HUDEP-2 (cell line): ENCODE measurements around the gene CAB39.

Experiments
- DNase-seq, 76 experiments: peaks; one replicate each; lab custom pipeline; 2025; ENCODE audit not compliant: unreplicated experiment in 76 of 76; lab: John Stamatoyannopoulos, UW

CAB39 gene

GRCh38 chr2:230779126-230779525 is 66.5 kb downstream of the CAB39 start:
- no peak for DNase-seq

DNA sequence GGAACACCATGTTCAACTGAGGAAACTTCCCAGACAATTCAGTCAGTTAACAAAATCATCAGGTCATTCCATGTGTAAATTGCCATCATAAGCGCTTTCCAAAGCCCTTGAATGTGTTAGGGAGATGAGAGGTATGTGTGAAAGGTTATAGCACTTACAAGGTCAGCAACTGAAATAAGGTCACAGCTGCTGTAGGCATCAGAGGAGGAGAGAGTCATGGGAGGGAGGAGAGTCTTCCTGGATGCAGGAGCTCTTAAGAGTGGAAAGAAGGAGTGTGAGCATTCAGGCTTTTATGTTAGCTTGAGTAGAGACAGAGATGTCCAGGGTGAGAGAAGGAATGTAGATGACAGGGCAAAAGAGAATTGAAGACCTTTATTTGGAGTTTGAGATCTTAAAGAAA is 67.0 kb downstream of the CAB39 start:
- no peak for DNase-seq

DNA sequence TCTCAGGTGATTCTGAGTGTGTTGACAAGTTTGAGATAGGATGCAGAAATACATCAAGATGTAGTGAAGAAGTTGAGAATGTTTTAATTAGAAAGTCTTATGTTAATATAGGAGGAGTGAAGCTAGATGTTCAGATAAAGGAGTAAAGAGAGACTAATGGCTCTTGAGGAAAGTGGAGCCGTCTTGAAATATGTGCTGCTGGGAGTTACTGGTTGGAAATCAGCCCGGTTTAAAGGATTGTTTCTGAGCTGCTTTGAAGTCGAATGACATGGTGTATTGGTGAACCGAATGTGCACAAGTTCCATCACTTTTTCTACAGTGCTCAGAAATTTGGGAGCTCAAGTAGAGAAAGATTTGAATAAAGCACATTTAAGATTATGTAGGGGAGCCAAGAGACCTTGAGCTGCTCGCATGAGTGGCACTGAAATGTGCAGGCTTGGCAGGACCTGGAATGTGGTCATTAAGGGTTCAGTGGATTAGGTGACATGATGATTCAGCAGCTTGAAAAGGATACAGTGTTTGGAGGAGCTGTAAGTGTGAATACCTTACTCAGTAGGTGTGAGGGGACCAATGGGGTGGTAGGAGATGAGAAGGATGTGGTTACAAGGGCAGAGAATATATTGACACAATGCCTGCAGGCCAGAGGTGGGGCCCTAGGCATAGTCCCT is 68.6 kb downstream of the CAB39 start:
- no peak for DNase-seq

- DNase-seq: no peak
Measured at GRCh38 chr2:230783101-230783500, 70.5 kb downstream of the CAB39 start.

- no peak for DNase-seq
Measured at GRCh38 chr2:230784795-230785194, 72.2 kb downstream of the CAB39 start.

DNA sequence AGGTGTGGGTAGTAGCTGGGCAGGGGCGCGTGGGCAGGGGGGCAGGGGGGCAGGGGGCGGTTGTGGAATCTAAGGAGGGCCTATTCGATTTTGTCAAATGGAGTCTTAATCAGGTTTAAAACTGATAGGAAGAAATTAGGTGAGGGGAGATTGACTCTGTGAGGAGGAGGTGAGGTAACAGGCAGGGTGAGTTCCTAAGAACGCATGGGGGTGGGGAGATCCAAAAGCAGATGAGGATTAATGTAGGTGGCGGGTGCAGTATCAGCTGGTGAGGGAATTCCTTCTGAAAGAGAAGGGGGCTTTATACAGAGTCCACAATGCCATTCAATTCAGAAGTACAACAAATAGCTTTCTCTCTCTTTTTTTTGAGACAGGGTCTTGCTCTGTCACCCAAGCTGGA is 72.7 kb downstream of the CAB39 start:
- no peak for DNase-seq

DNA sequence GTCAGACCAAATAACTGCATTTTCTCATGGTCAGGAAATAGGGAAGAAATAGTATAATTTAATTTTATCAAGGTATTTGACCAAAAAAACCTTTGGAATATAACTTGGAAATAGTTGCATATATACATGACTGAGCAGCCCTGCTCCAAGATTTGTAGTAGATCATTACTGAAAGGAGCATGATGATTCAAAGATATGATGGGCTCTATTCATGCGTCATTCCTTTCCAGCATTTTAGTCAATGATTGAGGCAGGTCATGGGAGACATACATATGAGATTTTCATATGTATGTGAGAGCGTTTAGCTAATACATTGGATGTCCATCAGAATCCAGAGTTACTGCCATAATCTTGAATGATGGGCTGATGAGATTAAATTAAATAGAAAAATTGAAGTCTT is 74.5 kb downstream of the CAB39 start:
- DNase-seq: no peak

DNA sequence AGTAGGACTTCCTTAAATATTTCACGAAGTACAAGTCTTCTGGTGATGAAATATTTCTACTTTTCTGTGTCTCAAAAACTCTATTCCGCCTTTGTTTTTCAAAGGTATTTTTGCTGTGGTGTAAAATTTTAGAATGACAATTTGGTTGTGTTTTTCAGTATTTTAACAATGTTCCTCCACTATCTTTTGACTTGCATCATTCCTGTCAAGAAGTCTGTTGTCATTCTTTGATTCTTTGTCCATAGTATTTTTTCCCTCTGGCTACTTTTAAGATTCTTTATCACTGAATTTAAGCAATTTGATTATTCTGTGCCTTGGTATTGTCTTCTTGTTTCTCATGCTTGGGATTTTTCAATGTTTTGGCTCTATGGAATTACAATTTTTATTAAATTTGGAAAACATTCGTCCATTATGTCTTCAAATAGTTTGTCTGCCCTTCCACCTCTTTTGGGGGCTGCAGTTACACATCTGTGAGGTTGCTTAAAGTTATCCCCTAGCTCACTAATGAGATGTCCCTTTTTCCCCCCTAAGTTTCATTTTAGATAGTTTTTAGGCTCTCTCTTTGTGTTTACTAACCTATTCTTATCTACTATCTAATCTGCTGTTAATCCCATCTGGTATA is 76.0 kb downstream of the CAB39 start:
- DNase-seq: no peak

DNA sequence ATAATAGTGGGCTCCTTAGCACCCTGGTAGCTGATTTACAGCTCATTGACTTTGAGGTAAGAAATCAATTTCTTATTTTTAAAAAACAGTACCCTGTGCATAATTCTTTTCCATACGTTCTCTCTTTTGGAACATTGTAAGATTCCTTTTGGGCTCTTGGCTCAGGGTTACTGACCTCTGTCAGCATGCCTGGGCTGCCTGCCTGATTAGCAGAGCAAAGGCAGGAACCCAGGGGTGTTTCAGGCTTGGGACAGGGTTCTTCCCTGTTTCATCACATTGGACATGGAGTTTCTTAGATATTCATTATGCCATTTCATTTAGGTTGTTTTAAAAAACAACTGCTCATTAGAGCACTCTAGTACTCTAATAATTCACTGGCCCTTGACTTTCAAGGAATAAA is 78.3 kb downstream of the CAB39 start:
- DNase-seq: no peak

GRCh38 chr2:230793572-230794359 is 81.1 kb downstream of the CAB39 start:
- DNase-seq: no peak

DNA sequence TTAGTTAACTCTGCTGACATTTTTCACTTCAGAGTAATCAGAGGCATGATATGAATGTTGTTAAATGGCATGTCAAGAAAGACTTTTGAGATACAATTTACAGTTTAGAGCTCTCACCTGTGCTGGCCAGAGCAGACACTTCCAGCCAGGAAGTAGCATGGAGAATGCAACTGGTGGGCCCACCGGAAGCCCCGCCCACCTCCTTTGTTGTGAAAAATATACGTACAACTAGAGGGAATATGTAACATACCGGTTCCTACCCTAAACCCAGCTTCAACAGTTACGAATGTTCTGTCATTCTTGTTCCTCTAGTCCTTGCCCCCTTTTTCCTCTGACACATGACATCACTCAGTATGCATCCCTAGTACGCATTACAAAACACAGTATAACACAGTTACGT is 81.9 kb downstream of the CAB39 start:
- no peak for DNase-seq

DNA sequence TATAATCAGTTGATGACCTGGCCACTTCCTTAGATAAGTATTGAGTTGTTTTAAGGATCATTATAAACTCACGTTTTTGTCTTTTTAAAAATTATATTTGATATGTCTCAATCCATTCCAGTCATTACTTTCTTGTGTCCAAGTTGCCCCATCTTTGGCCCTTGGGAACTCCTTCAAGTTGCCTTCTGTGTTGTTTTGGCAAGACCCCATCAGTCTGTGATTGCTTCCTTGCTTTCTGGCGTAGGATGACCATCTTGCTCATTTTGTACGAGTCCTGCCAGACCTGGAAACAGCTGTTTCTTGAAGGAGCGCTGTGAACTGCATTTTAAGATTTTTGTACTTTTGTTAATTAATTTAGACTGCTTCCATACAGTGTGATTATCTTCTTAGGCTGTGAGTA is 83.2 kb downstream of the CAB39 start:
- DNase-seq: no peak

DNA sequence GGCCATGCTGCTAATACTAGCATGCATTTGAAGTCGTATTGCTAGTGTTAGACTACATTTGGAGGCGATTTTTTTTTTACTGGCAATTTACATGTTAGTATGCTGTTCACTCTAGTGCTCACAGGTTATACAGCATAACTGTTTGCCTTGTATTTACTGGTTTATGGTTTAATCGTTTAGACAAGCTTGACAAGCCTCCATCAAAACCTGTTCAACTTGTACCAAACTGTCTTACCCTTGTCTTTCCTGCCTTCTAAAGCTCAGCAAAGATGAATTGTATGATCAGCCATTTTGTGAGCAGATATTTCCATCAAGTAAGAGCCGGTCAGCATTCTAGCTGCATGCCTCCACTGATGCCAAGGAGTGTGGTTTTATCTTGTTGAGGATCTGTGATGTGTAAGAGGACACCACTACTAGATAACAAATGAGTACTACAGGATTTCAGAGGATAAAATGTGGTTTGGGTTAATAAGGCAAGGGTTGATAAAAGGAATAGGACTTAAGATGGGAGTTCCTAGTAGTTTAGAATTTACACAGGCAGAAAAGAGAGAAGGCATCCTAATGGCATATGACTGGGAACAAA is 83.7 kb downstream of the CAB39 start:
- DNase-seq: peak in 28 of 76 experiments; percentile 5 to 68 (median 24)

- DNase-seq: peak in 8 of 76 experiments; percentile 3 to 41 (median 18)
Measured at GRCh38 chr2:230797515-230798495, 85.2 kb downstream of the CAB39 start.

DNA sequence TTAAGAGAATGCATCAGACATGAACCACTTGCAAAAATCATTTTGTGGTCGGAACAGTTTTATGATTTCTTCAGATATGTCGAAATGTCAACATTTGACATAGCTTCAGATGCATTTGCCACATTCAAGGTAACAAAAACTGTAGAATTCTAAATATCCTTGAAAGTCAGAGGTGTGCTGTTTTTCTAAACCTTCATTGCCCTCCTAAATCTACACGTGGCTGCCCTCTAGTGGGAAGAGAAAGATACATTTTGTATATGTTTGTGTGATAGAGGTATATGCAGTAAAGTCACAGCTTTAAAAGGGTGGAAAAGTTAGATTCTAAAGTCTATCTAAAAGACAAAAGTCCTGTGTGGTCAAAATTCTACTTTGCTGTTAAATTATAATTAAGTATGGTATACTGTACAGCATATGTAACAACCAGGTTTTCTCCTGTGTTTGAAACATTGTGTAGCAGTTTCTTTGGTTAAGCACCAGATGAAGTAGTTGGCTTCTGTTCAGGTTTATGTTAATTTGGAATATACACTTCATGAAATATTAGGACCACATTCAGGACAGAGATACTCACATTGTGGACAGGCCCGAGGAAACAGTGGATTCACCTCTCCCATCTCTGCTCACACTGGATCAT is 86.2 kb downstream of the CAB39 start:
- peak in 31 of 76 experiments; percentile 3 to 59 (median 29) for DNase-seq

DNA sequence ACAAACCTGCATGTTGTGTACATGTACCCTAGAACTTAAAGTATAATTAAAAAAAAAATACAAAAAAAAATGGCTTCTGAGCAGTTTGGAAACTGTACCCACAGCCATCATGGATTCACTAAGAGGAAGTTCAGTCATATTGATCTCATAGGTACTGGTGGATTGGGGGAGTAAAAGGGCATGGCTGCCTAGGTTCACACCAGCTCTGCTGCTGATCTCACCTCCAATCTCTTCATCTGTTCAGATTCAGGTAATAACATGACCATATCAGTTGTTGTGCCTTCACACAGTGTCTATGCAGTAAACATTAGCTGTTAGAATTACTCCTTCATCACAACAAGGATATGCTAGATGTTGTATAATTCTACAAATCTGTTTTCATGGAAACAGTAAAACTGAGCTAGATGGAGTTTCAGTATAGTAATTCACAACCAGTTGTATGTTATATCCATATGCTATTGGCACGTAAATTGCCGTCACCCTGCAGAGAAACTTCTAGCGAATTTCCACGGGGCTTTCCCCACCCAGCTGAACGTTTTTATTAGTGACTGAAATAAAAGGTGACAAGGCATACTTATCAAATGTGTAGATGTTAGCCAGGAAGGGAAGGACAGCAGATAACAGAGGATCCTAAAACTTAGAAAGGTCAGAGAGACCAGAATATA is 92.8 kb downstream of the CAB39 start:
- no peak for DNase-seq

GRCh38 chr2:230807729-230808128 is 95.1 kb downstream of the CAB39 start:
- DNase-seq: no peak

GRCh38 chr2:230809015-230809414 is 96.4 kb downstream of the CAB39 start:
- no peak for DNase-seq

- DNase-seq: no peak
Measured at GRCh38 chr2:230809677-230810251, 97.1 kb downstream of the CAB39 start.
